H9 (cell line): Measurements from ENCODE around the gene XCR1. TPM values are rescaled to one million over a fixed set of nuclear protein-coding genes. Genes with fewer than 3 reads are reported as not detected.

ENCODE experiments used
- DNase-seq: peaks from one replicate; pipeline ENCODE4 v3.0.0-alpha.2; 2017
- H2AFZ ChIP-seq: one replicate; pipeline ENCODE4 v1.6.1; 2013; ENCODE audit warnings: mild to moderate bottlenecking, low read length, control low read depth, moderate library complexity
- H2AK5ac ChIP-seq: 2 replicates; pipeline ENCODE4 v1.6.1; 2013; ENCODE audit warnings: low read length, control low read depth, mixed read lengths; ENCODE audit not compliant: insufficient read length
- H2BK120ac ChIP-seq: one replicate; pipeline ENCODE4 v1.6.1; 2013; ENCODE audit warnings: low read depth, mild to moderate bottlenecking, low read length, control low read depth, inconsistent platforms; ENCODE audit not compliant: poor library complexity, severe bottlenecking
- H2BK12ac ChIP-seq: 2 replicates; pipeline ENCODE4 v1.6.1; 2013; ENCODE audit warnings: low read length, control low read depth, mixed read lengths, low read depth; ENCODE audit not compliant: insufficient read length
- H2BK15ac ChIP-seq: 2 replicates; pipeline ENCODE4 v1.6.1; 2013; ENCODE audit warnings: low read depth, low read length, control low read depth
- H2BK20ac ChIP-seq: one replicate; pipeline ENCODE4 v1.6.1; 2013; ENCODE audit warnings: low read depth, mild to moderate bottlenecking, low read length, control low read depth, inconsistent platforms; ENCODE audit not compliant: poor library complexity, severe bottlenecking
- H2BK5ac ChIP-seq: 2 replicates; pipeline ENCODE4 v1.6.1; 2013; ENCODE audit warnings: low read length, control low read depth, mixed read lengths; ENCODE audit not compliant: insufficient read length
- H3K14ac ChIP-seq: 2 replicates; pipeline ENCODE4 v1.6.1; 2013; ENCODE audit warnings: low read length, control low read depth; ENCODE audit not compliant: insufficient read depth
- H3K18ac ChIP-seq: 2 replicates; pipeline ENCODE4 v1.6.1; 2013; ENCODE audit warnings: low read depth, mild to moderate bottlenecking, mixed read lengths, low read length, control low read depth; ENCODE audit not compliant: insufficient read length
- H3K23ac ChIP-seq: 2 replicates; pipeline ENCODE4 v1.6.1; 2013; ENCODE audit warnings: low read length, control low read depth, mixed read lengths, low read depth; ENCODE audit not compliant: insufficient read length
- H3K23me2 ChIP-seq: 2 replicates; pipeline ENCODE4 v1.6.1; 2013; ENCODE audit warnings: low read depth, mild to moderate bottlenecking, mixed read lengths, low read length, control low read depth; ENCODE audit not compliant: insufficient read length, poor library complexity, severe bottlenecking
- H3K27ac ChIP-seq: 2 replicates; pipeline ENCODE4 v1.5.1; 2013; ENCODE audit warnings: low read length, control low read depth, mixed read lengths, low read depth; ENCODE audit not compliant: insufficient read length
- H3K27me3 ChIP-seq: 2 replicates; pipeline ENCODE4 v1.6.1; 2013; ENCODE audit warnings: low read length, control low read depth, inconsistent platforms; ENCODE audit not compliant: insufficient read depth
- H3K4ac ChIP-seq: 2 replicates; pipeline ENCODE4 v1.6.1; 2013; ENCODE audit warnings: low read depth, mild to moderate bottlenecking, control low read depth, inconsistent platforms, low read length, moderate library complexity
- H3K4me1 ChIP-seq: 2 replicates; pipeline ENCODE4 v1.6.1; 2013; ENCODE audit warnings: low read length, control low read depth, inconsistent platforms; ENCODE audit not compliant: insufficient read depth
- H3K4me2 ChIP-seq: 2 replicates; pipeline ENCODE4 v1.6.1; 2013; ENCODE audit warnings: low read length, control low read depth, mixed read lengths; ENCODE audit not compliant: insufficient read length, insufficient read depth
- H3K56ac ChIP-seq: 2 replicates; pipeline ENCODE4 v1.6.1; 2013; ENCODE audit warnings: low read depth, mild to moderate bottlenecking, mixed read lengths, low read length, control low read depth; ENCODE audit not compliant: insufficient read length
- H3K79me1 ChIP-seq: 2 replicates; pipeline ENCODE4 v1.6.1; 2013; ENCODE audit warnings: low read depth, mild to moderate bottlenecking, moderate library complexity, low read length, control low read depth, inconsistent platforms; ENCODE audit not compliant: insufficient read depth, poor library complexity, severe bottlenecking
- H3K79me2 ChIP-seq: 2 replicates; pipeline ENCODE4 v1.6.1; 2013; ENCODE audit warnings: low read length, control low read depth, inconsistent platforms; ENCODE audit not compliant: insufficient read depth
- H3K9ac ChIP-seq: 2 replicates; pipeline ENCODE4 v1.6.1; 2013; ENCODE audit warnings: low read length, control low read depth, mixed read lengths; ENCODE audit not compliant: insufficient read length; ENCODE audit errors: extremely low read depth
- H3K9me3 ChIP-seq: one replicate; pipeline ENCODE4 v1.6.1; 2013; ENCODE audit warnings: low read depth, low read length, inconsistent platforms; ENCODE audit not compliant: control insufficient read depth
- H3T11ph ChIP-seq: one replicate; pipeline ENCODE4 v1.6.1; 2013; ENCODE audit warnings: mild to moderate bottlenecking, low read length, control low read depth, inconsistent platforms
- H4K20me1 ChIP-seq: one replicate; pipeline ENCODE4 v1.6.1; 2013; ENCODE audit not compliant: control insufficient read depth, insufficient read length, insufficient read depth
- H4K5ac ChIP-seq: 2 replicates; pipeline ENCODE4 v1.6.1; 2013; ENCODE audit warnings: low read depth, mild to moderate bottlenecking, mixed read lengths, low read length, control low read depth; ENCODE audit not compliant: insufficient read length
- H4K8ac ChIP-seq: replicated peaks from 2 replicates; pipeline ENCODE4 v1.6.1; 2013; ENCODE audit warnings: low read length, control low read depth, mixed read lengths, low read depth; ENCODE audit not compliant: insufficient read length
- H4K91ac ChIP-seq: 2 replicates; pipeline ENCODE4 v1.6.1; 2013; ENCODE audit warnings: low read depth, mild to moderate bottlenecking, moderate library complexity, mixed read lengths, low read length, control low read depth; ENCODE audit not compliant: insufficient read length
- H3K27ac Mint-ChIP-seq, 3 experiments: 2 replicates in 2 of 3; 3 replicates in 1 of 3; pipeline ENCODE4 v1.8.0; 2020 to 2021; ENCODE audit warnings: mixed read lengths in 3 of 3, mild to moderate bottlenecking in 1 of 3, moderate library complexity in 1 of 3
- H3K27me3 Mint-ChIP-seq: 2 replicates; pipeline ENCODE4 v1.8.0; 2021; ENCODE audit warnings: low read depth, mild to moderate bottlenecking, moderate library complexity, mixed read lengths
- H3K36me3 Mint-ChIP-seq, 3 experiments: 2 replicates in 2 of 3; 3 replicates in 1 of 3; pipeline ENCODE4 v1.8.0; 2020 to 2021; ENCODE audit warnings: low read depth in 3 of 3, mixed read lengths in 3 of 3; ENCODE audit not compliant: insufficient read depth in 1 of 3
- H3K4me1 Mint-ChIP-seq, 2 experiments: 2 replicates each; pipeline ENCODE4 v1.8.0; 2020; ENCODE audit warnings: mixed read lengths in 2 of 2
- H3K4me3 Mint-ChIP-seq, 2 experiments: 2 replicates in 1 of 2; 3 replicates in 1 of 2; pipeline ENCODE4 v1.8.0; 2020 to 2021; ENCODE audit warnings: mild to moderate bottlenecking in 2 of 2, mixed read lengths in 2 of 2, moderate library complexity in 1 of 2
- H3K9me3 Mint-ChIP-seq, 2 experiments: 2 replicates in 1 of 2; 3 replicates in 1 of 2; pipeline ENCODE4 v1.8.0; 2020; ENCODE audit warnings: mild to moderate bottlenecking in 2 of 2, mixed read lengths in 2 of 2, moderate library complexity in 1 of 2
- CTCF ChIP-seq: fragments of 200-600 bp; sonication (generic); conservative IDR thresholded peaks from 3 replicates; pipeline ENCODE4 v1.8.0; 2021; ENCODE audit warnings: antibody characterized with exemption, mild to moderate bottlenecking
- WGBS: extraction: QIAGEN DNeasy Blood & Tissue Kit; methylation state at CpG from one replicate; pipeline ENCODE4 v1.1.7; 2013; ENCODE audit warnings: missing lambda C conversion rate, low lambda C conversion rate, mixed read lengths; ENCODE audit not compliant: insufficient read length; ENCODE audit errors: extremely low coverage; 5-methylcytosine and 5-hydroxymethylcytosine counted together
- total RNA-seq: library from RNA; stranded (reverse); gene quantifications from 2 replicates; pipeline ENCODE4 v1.2.1, GENCODE V29; 2021

XCR1 gene
- total RNA-seq, 1 experiment from 2014 or later, result not detected

GRCh38 chr3:46036191-46036590 is 8.9 kb upstream of the XCR1 start:
- TF ChIP-seq CTCF, result no peak
- no peak overlapping the region for H4K8ac ChIP-seq
- H3K18ac ChIP-seq, result no peak overlapping the region
- H4K91ac ChIP-seq, result no peak overlapping the region
- H2BK20ac ChIP-seq, result no peak overlapping the region
- no peak overlapping the region for H2AK5ac ChIP-seq
- no peaks in the 10 kb centered on the region for H3K79me2 ChIP-seq
- no peak overlapping the region for H3K56ac ChIP-seq
- Mint-ChIP-seq H3K4me3 (no peak overlapping the region), H3K27ac (no peak overlapping the region), H3K27me3 (no peaks in the 10 kb centered on the region), H3K9me3 (0 out of 5 replicates have a peak, but pooled peaks cover 0 to 4% of the 10 kb centered on the region in 2 experiments), H3K36me3 (no peaks in the 10 kb centered on the region), H3K4me1 (no peaks in the 10 kb centered on the region)
- no peak overlapping the region for H2BK5ac ChIP-seq
- no peak overlapping the region for H4K5ac ChIP-seq
- no peak overlapping the region for H2BK15ac ChIP-seq
- H3K27me3 ChIP-seq, result no peaks in the 10 kb centered on the region
- H4K20me1 ChIP-seq, result no peaks in the 10 kb centered on the region
- DNase-seq, result no peak
- no peak overlapping the region for H3K9ac ChIP-seq
- H2AFZ ChIP-seq, result no peak overlapping the region
- no peak overlapping the region for H3K4me2 ChIP-seq
- no peak overlapping the region for H2BK120ac ChIP-seq
- no peaks in the 10 kb centered on the region for H3K79me1 ChIP-seq
- no peaks in the 10 kb centered on the region for H3K4me1 ChIP-seq
- no peak overlapping the region for H2BK12ac ChIP-seq
- no peak overlapping the region for H3T11ph ChIP-seq
- no peaks in the 10 kb centered on the region for H3K23me2 ChIP-seq
- no peak overlapping the region for H3K4ac ChIP-seq
- H3K23ac ChIP-seq, result no peak overlapping the region
- H3K14ac ChIP-seq, result no peak overlapping the region
- WGBS, result no CpG with 5 or more reads among the region's 1 CpG
- H3K9me3 ChIP-seq, result no peaks in the 10 kb centered on the region
- H3K27ac ChIP-seq, result no peak overlapping the region
